Measurements from ENCODE around the gene TMEM132E. TPM values are rescaled to one million over a fixed set of nuclear protein-coding genes. Genes with fewer than 3 reads are reported as not detected.
"Not testable (repeated sequence)": the region's sequence is repeated elsewhere in the genome, so short reads cannot be mapped to it uniquely, and the experiment has no call there.

Gene TMEM132E, protein sequence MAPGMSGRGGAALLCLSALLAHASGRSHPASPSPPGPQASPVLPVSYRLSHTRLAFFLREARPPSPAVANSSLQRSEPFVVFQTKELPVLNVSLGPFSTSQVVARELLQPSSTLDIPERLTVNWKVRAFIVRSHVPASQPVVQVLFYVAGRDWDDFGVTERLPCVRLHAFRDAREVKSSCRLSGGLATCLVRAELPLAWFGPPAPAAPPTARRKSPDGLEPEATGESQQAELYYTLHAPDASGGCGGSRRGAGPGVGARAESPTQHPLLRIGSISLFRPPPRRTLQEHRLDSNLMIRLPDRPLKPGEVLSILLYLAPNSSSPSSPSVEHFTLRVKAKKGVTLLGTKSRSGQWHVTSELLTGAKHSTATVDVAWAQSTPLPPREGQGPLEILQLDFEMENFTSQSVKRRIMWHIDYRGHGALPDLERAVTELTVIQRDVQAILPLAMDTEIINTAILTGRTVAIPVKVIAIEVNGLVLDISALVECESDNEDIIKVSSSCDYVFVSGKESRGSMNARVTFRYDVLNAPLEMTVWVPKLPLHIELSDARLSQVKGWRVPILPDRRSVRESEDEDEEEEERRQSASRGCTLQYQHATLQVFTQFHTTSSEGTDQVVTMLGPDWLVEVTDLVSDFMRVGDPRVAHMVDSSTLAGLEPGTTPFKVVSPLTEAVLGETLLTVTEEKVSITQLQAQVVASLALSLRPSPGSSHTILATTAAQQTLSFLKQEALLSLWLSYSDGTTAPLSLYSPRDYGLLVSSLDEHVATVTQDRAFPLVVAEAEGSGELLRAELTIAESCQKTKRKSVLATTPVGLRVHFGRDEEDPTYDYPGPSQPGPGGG (N-terminal part only)
- not detected in 2 replicates for total RNA-seq (2014; rRNA removed; shearing (Covaris generic))

DNA sequence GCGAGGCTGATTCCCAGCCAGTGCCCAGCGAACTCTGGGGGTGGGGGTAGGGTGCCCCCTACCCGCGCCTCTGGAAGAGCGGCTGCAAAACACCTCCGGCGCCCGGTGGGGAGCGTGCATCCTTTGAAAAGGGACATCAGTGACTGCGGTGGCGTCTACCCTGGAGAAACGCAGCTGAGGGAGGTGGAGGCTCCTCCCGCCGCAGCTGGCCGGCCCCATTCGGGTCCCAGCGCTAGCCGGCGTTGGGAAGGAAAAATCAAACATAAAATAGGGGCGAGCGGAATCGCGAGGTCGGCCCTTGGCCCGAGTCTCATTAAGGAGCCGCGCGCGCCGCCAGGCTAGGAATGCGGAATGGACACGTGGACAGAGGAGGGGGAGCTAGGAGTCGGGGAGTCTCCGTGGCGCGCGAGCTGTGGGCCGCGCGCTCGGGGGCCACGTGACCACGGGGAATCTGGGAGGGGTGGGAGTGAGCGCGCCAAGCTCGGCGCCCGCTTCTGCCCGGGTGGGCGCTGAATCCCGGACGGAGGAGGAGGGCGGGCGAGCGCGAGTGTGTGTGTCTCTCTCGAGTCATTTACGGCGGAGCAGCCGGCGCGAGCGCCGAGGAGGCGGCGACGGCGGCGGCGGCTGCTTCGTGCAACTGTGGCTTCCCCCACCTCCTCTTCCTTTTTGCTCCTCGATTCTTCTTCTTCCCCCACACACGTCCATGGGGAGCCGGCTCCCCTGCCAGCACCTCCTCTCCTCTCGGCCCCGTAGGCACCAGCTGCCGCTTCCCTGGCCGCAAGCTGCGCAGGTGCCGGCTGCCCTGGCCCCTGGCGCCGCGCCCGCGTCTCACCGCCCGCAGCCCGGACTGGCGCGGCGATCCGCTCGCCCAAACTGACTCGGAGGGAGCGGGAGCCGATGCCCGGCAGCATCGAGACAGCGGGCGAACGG is at the start of gene TMEM132E:
TMEM132E (plus strand) TSS at position 566 of the 930 bp plus-strand sequence. CDS start 1,495 bp downstream, outside the sequence.
- DNase-seq (ENCODE audit: low spot score), result no peak

DNA sequence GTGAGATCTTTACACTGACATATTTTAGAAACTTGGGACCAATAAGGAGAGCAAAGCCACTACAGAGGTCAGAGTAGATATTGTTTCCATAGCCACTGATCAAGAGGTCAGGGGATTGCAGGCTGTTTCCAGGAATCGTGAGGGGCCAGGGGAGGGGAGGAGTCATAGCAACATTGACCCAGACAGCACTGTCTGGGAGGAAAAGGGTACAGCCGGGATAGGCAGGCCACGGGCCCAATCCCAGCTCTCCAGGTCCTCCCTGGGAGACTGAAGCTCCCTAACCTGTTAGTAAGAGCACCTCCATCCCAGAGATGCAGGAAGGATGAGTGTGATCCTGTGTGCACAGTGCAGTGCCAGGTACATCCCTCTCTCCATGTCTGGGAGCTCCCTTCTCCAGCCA is 48.5 kb upstream of the TMEM132E start:
- DNase-seq (ENCODE audit: low spot score), result no peak

DNA sequence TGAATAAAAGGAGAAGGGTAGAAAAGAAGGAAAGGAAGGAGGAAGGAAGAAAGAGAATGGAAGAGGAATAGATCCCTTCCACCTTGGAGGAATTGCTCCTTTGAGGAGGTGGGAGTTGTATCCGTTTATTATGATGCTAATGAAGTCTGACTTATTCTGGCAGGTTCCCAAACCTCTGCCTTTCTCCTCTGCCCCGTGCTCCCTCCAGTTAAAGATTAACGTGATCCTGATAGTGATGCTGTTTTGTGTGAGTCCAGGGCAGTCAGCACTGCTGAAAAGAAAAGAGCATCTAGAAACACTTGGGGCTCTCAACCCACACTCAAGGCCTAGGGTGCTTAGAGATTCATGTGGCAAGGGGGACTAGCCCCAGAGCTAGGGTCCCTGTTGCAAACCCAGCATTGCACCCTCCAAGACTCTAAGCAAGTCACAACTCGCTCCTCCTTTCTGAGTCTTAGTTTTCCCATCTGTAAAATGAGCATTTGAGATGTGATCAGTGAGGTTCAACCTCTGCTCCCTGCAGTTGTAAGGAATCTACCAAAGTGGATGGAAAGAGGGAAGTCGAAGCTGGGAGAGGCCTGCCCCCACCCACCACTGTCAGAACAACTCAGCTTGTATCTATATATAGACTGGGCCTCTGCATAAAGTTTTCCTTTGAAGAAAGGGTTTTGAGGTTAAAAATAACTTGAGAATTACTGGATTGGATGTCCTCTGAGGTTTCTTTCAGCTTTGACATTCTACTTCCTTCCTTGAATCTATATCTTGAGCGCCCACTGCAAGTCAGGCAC is 46.9 kb upstream of the TMEM132E start:
- no peak for DNase-seq (ENCODE audit: low spot score)

DNA sequence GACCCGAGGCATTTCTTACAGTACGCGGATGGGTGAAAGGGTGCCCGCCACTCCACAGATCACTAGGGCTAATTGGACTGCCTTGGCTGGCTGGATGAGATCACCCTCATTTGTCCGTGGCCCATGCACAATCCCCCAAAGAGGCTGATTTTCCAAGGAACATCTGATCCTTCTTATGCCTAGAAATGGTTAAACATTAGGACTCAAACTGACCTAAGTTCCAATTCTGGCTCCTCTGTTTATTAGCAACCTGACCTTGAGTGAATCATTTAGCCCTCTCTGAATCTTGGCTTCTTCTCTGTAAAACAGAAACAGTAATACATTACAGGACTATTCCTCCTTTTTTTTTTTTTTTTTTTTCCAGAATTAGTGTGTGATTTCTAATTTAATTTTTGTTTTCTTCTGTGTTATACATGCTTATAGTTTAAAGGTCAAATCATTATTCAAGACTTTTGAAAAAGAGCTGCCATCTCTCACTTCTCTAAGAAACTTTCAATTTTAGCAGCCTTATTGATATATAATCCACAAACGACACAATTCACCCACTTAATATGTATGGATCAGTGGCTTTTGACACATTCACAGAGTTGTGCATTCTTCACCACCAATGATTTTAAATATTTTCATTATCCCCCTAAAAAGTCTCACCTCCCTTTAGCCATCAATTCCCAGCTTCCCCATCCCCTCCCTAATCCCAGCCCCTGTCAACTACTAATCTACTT is 45.4 kb upstream of the TMEM132E start:
- DNase-seq (ENCODE audit: low spot score), result no peak

DNA sequence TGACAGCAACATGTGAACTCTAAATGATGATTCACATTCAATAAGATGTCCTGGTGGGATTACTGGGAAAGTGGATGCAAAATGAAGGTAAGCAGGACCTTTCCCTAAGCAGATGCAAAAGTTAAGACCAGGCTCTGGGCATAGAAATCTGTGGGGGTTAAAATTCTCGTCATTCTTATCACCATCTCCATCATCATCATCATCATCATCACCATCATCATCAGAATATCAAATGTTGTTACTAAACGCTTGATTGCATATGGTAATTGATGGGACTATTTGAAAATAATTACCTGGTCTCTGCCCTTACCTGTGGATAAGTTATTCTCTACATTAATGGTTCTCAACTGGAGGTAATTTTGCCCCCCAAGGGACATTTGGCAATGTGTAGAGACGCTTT is 41.9 kb upstream of the TMEM132E start:
- DNase-seq (ENCODE audit: low spot score), result no peak

DNA sequence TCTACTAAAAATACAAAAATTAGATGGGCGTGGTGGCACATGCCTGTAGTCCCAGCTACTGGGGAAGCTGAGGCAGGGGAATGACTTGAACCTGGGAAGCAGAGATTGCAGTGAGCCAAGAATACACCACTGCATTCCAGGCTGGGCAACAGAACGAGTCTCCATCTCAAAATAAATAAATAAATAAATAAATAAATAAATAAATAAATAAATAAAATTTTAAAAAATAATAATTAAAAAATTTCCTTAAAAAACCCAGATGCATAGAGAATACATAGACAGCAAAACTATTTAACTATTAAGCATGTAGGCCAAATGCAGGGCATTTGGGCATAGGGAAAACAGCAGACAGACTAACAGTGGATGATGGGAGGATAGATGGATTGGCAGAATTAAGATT is 40.8 kb upstream of the TMEM132E start:
- not testable (repeated sequence) for DNase-seq (ENCODE audit: low spot score)

DNA sequence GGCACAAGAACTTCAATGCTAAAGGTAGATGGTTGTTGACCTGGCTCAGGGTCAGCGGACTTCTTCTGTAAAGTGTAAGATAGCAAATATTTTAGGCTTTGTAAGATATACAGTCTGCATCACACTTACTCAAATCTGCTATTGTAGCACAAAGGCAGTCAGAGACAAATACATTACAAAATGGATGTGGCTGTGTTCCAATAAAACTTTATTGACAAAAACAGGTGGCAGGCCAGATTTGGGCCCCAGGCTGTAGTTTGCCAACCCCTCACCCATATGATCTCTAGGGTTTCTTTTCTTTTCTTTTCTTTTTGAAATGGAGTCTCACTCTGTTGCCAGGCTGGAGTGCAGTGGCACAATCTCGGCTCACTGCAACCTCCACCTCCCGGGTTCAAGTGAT is 39.5 kb upstream of the TMEM132E start:
- no peak for DNase-seq (ENCODE audit: low spot score)

DNA sequence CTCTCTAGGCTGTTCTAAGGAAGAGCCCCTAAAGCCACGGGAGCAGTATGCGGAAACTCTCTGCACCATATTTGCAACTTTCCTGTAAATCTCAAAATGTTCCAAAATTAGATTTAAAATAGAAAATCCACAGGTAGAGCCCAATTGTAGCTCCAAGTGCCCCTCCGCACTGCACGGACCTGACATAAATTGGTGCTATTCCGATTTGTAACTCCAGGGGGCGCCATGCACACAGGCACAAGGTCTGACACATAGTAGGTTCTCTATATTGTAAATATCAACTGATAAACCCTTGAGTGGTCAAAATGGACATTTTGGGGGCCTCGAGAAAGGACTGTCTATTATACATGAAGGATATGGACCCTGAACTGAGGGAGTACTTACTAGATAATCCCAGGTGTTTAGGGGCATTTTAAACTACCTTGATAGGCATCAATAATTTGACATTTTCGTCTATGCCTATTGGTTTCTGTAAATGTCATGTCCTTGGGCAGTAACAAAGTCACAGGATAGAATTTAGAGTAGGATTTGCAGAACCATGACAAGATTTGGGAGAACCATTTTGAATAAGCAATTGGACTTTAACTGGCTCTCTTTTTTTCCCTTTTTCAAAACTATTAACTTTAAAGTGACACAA is 36.6 kb upstream of the TMEM132E start:
- peak; percentile 52 for DNase-seq (ENCODE audit: low spot score)

DNA sequence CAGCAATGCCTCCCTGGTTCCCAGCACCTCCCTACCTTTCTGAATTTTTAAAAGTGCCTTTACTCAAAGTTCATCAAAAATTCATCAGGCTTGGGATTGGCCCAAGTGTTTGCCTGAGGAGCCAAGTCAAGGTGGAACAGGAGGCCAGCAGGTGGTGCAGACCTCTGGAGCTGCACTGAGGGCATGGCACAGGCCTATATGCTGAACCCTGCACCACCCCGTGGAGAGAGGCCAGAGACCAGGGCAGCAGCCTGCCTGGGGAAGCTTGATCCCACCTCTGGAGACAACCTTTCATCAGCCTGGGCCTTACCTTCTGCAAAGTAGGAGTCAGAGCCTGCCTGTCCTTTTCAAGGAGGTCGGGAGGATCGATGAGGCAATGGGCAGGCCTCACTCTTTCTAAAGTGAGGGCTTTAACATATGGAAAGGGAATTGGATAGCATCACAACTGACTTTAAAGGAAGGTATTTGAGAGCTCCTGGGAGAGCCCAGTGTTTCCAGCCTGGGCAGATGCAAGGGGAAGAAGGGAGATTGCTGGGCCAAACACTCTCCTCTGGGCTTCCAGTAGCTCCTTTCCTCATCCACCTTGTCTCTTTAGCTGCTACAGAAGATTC is 31.8 kb upstream of the TMEM132E start:
- DNase-seq (ENCODE audit: low spot score), result no peak

DNA sequence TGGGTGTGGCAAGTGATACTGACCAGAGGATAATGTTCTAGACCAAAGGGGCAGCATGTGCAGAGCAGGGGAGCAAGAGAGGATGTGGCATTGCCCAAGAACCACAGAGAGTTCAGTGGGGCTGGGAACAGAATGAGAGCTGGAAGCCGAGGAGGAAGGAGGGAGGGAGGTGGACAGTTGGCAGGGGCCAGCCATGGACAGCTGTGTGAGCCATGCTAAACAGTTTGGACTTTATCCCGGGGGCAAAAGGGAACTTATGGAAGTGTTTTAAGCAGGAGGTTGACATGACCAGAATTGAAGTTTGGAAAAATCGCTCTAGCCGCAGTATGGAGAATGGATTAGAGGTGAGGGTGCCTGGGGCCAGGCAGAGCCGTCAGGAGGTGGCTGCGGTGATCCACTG is 29.4 kb upstream of the TMEM132E start:
- no peak for DNase-seq (ENCODE audit: low spot score)

DNA sequence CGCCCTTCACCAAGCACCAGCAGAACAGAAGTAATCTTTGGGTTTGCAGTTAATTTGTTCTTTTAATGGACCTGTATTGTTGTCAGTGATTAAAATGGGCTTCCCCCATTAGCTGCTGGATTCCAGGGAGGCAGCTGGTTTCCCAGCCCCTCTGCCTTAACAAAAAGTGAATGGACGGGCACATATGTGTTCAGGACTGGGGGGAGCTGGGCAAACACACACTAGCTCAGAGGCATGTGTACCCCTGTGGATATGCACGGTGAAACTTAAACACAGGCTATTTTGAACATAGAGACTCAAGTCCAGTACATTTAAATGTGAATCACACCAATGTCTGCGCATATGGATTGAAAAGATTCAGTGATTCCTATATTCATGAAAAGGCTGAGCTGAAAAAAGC is 25.5 kb upstream of the TMEM132E start:
- no peak for DNase-seq (ENCODE audit: low spot score)

DNA sequence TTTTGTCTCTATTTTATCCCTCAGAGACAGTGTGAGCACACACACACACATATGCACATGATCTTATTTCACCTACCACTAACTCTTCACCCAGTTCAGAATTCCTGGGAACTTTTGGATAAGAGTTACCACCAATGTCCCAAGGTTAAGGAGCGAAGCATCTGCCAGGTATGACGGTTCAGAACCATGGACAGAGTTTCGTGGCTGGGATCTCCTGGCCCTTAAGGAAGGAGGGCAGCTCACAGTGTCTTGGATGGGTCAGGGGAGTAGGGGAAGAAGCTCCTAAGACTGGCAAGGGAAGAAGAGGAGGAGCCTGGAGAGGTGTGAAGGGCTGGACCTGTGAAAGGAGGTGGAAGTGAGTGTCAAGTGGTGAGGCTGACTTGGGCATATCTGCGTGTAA is 23.0 kb upstream of the TMEM132E start:
- peak; percentile 55 for DNase-seq (ENCODE audit: low spot score)

DNA sequence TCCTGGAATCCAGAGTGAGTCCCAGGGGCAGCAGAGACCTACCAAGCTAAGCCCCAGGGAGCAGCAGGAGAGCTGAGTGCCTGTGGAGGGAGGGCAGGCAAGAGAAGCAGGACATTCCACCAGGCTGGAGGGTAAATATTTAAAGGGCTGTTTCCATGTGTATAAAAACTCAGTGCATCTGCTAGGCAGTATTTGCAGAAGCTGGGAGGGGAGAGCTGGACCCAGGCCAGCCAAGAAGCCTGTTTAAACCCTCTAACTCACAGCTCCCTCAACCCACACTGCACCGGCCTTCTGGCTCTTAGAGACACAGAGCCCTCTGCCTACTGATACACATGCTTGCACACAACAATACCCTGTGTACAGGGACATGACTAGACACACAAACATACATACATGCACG is 22.5 kb upstream of the TMEM132E start:
- no peak for DNase-seq (ENCODE audit: low spot score)

DNA sequence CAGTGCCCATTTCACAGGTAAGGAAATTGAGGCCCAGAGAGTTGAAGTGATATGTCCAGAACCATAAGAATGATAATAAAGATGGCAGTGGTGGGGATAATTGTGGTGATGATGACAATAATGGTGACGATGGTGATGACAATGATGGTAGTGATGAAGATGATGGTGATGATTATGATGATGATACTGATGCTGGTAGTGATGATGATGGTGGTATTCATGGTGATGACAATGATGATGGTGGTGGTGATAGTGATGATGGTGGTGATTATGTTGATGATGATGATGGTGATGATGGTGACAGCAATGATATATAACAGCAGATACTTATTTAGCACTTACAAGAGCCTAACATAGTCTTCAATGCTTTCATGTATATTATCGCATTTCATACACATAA is 18.1 kb upstream of the TMEM132E start:
- no peak for DNase-seq (ENCODE audit: low spot score)

DNA sequence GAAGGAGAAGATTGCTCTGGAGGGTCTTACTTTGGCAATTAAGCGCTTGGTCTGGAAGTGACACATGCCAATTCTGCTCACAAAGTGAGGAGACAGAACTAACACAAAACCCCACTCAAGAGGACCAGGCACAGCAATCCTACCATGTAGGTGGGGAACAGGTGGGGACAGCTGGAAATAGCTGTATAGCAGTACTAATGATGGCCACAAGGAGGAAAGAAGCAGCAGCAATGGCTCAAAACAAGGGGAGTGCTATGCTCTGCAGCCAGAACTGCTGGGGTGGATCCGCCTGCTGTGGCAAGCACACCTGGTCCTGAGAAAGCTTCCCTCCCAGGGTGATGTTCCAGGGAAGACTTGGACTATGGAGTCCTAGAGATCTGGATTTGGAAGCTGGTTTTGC is 17.0 kb upstream of the TMEM132E start:
- DNase-seq (ENCODE audit: low spot score), result peak; percentile 54

DNA sequence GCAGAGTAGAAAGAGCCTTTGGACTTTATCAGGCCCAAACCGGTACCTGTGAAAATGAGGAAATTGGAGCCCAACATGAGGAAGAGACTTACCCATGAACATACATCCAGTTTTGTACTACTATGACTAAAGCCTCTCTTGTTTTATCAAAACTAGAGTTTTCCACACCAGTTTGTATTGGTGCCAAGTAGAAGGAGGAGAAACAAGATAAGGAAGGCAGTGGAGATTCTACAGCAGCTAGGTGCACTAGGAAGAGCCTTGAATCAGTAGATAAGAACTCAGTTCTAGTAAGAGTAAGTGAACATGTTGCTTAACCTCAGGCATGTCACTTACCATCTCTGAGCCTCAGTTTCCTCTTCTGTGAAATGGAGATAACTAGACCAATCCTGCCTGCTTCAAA is 13.7 kb upstream of the TMEM132E start:
- DNase-seq (ENCODE audit: low spot score), result no peak

DNA sequence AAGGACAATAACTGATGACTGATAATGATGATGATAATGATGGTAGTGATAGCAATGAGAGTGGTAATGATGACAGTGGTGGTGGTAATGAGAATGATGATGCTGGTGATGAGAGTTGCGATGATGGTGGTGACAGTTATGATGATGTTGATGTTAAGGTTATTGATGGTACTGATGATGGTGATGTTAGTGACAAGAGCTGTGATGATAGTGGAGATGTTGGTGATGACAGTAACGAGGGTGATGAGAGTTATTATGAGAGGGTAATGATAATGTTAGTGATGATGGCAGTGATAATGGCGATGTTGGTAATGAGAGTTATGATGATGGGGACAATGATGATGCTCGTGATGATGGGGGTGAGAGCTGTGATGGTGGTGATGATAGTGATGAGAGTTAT is 13.2 kb upstream of the TMEM132E start:
- DNase-seq (ENCODE audit: low spot score), result no peak

DNA sequence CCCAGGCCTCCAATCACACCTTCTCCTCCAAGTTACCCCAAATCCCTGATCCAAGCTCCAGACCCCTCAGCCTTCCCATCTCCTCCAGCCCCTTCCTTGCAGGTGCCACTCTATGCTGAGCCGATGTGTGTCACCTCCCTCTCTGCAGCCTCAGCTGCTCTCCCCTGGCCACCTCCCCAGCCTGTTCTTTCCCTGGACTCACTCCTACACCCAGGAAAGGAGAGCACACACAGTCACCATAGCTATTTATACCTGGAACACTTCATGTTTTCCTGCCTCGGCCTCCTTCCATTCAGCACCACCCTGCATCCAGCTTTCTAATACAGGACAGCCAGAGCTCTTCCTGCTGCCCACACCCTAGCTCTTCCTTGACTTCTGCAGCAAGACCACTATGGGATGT is 12.5 kb upstream of the TMEM132E start:
- DNase-seq (ENCODE audit: low spot score), result no peak
